GM18858 (cell line): ENCODE data around the gene RBMS3.
A peak's percentile ranks its signal among the peaks of the same experiment; 100 is the strongest.
"Not testable (repeated sequence)": the region's sequence is repeated elsewhere in the genome, so short reads cannot be mapped to it uniquely, and the experiment has no call there.

ENCODE experiments used
- ATAC-seq: cut with Tn5 transposase; IDR thresholded peaks from one replicate; pipeline ENCODE4 v1.9.1; 2021; ENCODE audit not compliant: unreplicated experiment

The RBMS3 gene

DNA sequence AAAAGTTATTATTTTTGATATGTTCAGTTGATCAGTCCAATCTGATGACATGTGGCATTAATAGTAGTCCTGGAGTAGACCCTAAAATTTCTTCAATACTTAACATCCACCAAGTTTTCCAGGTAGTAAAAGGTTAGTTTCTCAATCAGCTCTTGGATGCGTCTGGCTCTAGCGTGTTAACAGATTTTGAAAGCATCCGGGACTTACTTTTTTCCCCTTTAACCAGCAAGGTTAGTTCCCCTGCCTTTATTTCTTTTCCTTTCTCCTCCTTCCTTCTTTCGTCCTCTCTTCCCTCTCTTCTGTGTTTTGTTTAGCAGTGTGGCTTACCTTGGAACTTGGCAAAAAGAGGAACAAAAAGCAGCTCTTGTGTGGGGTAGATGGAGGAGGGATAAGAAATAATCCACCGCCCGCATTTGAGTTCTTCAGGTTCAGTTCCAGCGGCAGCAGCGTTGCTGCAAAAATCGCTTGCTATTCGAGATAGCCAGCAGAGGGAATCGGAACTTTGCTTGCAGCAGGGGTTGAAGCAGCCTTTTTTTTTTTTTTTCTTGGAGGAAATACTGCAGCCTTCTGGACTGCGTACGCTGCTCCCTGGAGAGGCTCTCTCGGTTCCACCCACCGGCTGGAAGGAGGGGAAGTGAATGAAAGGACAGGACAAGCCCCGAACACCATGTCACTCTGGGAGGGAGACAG lies at the start of gene RBMS3:
Gene RBMS3 (plus strand): TSS at position 668 of the 690 bp plus-strand sequence.
- peak; percentile 25 for ATAC-seq

DNA sequence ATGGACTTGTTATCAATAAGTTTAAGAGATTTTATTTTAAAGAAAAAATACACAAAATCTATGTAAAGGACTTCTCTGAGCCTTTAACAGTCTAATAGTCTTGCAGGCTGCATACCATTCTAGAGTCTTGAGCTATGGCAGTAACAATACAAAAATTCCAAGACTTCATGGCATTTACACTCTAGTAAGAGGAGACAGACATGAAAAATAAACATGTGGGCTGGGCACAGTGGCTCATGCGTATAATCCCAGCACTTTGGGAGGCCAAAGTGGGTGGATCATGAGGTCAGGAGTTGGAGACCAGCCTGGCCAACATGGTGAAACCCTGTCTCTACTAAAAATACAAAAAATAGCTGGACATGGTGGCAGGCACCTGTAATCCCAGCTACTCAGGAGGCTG lies 47.7 kb upstream of the RBMS3 start:
- ATAC-seq: not testable (repeated sequence)

DNA sequence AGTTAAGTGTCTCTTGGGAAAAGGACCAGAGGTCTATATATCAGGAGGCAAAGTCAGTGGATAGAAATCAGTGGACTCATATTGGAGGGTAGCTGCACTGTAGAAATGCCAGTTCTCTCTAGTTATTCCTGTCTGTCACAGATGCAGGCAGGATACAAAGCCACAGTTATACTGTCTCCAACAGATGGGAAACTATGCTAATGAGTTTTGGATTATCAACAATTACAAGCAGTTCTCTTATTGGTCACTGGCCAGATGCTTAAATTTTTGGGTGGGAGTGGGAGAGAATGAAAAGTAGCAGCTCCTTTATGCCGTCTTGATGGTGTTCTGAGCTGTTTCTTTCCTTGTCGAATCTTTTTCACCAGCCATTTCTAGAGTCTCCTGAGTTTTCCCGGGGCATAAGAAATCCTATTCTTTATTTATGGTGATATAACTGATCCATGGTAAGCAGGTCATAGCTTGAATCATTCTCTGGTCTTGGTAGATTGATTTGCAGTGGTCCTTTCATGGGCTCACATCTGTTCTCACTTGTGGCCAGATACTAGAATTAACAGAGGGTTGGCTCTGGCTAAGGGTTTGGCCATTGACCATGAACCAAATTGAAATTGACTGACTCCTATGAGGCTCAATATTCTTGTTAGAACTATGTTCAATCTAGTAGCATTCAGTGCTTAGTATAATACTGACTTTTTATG lies 44.6 kb upstream of the RBMS3 start:
- ATAC-seq: no peak

DNA sequence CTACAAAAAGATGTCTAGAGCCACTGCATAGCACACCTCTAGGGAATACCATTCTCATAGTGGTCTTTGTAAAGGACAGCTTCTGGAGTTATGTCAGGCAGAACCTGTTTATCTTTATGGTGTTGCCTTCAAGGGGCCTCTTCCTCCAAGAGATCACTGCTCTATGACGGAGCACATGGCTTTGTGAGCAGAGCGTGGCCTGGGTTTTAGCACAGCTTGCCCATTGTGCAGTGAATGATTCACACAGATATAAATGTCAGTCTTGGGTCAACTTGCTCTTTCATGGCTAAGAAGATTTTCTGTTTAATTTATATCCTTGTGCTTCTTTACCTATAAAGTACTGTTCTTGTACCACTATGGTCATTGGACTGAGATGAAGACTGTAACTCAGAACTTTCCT lies 41.5 kb upstream of the RBMS3 start:
- no peak for ATAC-seq

DNA sequence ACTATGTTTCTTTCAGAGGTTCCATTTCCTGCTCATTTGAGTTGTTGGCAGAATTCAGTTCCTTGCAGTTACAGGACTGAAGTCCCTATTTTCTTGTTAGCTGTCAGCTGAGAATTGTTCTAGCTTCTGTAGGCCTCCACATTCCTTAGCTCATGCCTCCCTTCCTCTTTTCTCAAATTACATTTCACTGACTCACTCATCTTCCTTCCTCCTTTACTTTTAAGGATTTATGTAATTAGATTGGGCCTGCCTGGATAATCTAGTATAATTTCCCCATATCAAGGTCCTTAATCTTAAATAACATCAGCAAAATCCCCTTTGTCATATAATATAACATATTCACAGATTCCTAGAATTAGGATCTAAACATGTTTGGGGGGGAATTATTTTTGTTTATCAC lies 40.6 kb upstream of the RBMS3 start:
- no peak for ATAC-seq

DNA sequence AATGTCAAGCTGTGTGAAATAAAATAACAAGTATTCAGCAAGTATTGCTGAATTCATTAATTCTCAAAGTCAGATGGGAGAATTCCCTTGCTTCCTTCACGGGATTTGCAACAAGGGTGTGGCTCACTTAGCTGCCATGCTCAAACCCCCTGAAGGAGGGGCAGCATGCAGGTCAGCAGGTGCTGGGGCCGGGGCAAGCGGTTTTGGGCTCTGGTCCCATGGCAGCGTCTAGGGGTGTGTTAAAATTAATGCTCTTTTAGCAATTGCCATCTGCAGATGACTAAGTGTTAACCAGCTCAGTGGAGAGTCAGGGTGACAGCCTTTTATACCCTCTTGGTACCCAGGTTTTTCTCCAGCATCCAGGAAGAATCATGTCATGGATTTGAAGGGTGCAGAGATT lies 40.0 kb upstream of the RBMS3 start:
- no peak for ATAC-seq

DNA sequence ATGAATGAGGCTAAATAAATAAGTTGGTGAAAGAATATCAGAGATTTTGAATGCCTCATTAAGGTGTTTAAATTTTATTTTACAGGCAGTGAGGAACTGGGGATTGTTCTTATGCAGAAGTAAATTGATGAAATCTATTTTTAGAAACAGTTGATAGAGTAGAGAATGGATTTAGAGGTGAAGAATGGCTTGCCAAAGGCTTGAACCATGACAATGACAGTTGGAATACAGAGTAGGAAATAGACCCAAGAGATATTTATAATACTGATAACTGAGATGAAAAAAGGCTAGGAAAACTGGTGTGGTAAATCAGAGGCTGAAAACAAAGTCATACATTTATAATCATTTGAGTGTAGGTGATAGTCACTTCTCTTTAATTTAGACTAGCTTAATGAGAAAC lies 39.0 kb upstream of the RBMS3 start:
- no peak for ATAC-seq

DNA sequence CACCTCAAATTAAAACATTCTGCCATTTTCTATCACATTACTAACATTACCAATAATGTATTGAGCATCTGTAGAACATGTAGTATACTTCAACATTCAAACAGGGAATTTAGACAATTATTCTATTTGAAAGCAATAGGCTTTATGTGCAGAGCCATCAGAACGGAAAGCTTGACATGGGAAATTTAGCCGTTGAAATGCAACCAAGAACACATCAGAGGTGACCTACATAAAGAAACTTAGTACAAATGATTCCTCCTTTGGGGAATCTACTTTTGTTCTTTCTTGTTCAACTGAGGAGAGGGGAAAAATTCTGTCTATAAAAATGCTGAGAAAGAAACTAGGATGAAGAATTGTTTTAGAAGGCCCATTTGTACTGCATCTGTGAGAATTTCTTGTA lies 38.6 kb upstream of the RBMS3 start:
- no peak for ATAC-seq

DNA sequence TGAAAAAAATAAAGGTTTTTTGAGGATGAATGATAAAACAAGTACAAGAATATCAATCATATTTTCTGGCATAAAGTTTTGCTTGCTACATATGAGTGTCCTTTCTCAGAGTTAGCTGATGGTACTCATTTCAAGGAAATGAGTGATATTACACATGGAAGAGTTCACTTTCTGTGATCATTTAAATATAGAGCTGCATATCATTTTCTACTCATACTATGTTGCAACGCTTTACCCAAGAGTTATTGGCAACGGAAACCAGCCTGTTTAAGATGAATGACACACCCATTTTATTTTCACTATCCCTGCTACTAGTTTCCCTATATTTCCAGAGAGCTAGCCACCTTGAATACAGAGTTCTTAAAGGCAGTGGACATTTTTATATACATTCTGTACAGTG lies 35.4 kb upstream of the RBMS3 start:
- no peak for ATAC-seq

DNA sequence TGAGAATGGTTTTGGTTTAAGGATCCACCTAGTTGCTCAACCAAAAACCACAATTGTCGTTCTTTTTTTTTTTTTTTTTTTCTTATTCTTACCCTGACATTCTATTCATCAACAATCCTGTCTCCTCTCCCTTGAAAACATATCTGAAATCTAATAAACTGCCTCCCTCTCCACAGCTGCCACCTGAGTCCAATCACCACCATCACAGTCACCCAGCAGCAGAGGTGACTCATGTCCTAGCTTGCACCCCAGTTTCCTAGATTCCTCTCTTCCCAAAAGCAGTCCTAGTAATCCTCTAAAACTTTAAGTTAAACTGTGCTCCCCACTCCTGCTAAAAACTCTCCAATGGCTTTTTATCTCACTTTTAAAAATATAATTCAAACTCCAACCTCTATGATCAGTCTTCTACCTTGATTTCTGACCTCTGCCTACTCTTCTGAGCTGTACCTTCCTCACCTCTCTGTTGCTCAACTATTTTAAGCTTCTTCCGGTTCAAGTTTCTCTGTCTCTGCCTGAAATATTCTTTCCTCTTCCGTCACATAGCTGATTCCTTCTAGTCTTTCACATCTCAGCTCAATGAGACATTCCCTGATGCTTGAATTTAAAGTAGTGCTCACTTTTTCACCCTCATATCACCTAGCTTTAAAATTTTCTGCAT lies 33.7 kb upstream of the RBMS3 start:
- ATAC-seq: no peak

DNA sequence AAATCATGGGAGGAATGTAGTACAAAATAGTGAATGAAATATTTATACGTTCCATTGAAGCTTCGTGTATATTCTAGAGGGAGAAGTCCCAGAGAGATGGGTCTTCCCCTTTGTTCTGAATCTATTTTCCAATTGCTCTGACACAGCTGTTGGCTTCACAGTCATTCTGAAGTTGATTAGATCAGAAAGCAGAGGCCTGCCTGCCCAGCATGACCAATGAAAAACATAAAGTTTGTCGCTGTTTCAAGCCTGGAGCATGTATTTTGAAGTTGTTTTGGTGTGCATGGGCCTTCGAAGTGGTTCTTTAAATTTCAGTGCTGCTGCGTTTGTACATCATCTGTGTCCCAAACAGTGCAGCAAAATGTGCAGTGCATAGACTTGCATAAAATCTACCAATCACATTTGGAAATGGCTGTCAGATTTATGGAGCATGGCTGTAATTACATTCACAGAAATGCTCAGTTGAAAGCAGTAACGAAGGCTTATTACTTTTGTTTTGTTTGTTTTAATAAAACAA lies 31.0 kb upstream of the RBMS3 start:
- ATAC-seq: no peak

DNA sequence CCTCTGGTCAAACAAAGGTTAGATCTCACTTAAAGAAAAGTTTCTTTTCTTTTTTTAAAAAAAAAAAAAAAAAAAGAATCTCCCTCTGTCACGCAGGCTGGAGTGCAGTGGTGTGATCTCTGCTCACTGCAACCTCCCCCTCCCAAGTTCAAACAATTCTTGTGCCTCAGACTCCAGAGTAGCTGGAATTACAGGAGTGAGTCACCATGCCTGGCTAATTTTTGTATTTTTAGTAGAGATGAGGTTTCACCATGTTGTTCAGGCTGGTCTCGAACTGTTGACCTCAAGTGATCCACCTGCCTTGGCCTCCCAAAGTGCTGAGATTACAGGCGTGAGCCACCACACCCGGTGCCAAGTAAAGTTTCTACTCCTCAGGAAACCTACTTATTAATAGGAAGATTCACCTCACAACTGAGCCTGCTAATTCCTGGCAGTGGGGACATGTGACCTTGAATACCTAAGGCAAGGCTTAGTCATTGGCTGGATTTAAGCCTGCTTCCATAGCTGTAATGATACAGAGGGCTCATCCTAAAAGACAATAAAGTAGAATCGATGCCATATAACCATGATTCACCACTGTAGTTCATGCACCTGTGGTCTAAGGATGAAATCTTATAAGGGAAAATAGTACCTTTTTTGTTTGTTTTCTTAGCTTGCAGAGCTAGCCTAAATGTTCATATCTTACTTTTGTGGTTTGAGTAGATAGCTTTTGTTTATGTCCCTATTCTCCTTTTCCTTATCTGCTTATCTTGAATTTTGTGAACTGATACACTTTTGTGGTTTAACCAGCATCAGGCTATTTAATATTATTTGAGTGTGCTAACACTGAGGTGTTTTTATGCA lies 24.8 kb upstream of the RBMS3 start:
- peak; percentile 59 for ATAC-seq

DNA sequence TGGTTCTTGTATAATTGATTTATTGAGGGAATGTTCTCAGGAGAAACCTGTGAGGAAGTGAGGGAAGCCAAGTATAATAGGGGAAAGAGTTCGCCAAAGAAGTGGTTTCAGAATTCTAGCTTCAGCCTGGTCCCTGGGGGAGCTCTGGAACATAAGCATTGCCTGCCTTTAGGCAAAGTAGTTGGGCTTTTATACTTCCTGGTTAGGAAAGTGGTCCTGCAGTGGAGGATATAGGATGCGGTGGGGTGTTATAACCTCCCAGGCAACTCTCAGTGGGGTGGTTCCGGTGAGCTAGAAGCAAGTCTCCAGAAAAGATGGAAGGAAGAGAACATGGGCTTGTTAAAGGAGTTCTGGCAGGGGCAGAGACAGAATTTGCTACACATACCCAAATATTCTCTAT lies 22.7 kb upstream of the RBMS3 start:
- ATAC-seq: no peak

DNA sequence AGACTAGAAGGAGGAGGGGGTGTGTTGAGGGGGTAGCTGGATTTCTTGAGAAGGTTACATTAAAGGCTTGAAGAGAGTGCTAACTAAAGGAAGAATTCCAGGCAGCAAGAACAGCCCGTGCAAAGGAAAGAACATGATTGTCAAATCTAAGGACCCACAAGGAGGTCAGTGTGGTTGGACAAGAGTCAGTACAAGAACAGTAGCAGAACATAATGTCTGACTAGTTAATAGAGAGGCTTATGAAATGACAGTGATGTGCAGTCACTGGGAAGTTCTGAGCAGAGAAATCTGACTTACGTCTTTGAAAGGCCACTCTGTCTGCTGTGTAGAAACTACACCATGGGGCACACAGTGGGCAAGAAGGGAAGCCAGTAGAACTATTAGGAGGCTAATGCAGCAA lies 19.8 kb upstream of the RBMS3 start:
- ATAC-seq: no peak

DNA sequence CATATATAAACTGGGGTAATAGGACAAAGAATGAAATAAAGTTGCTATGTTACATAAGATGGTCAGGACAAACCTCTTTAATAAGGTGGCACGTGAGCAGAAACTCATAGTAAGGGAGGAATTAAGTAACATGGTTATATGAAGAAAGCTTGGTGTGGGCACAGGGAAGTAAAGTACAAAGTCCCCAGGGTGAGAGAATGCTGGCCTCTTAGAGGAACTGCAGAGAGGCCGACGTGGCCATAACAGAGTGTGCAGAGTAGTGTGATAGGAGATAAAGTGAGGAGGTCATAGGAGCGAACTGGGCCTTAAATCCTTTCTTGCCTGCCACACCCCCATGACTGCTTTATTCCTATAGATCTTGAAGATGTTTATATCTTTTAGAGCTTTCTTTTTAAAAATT lies 17.4 kb upstream of the RBMS3 start:
- ATAC-seq: no peak

DNA sequence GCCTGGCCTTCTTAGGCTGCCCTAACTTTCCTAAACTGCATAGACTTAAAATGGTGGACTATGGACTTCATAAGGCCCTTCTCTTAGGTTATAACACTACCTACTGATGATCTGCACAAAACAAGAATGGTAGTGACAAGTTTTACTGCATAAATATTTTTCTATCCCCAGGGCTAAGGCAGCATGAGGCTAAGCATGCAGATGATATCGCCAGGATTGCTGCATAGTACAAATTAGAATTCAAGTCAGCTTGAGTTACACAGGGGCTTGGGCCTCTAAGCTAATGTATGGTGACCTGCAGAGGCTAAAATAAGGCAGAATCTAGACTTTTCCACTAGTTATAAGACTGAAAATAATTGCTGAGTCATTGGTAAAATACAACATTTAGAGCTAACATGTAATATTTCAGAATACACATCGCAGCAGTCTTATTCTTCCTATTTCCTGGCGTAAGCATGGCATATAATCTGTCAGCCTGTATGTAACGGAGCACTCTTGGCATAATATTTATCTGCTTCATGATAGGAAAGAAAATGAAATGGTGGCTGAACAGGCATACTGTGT lies 15.3 kb upstream of the RBMS3 start:
- no peak for ATAC-seq

DNA sequence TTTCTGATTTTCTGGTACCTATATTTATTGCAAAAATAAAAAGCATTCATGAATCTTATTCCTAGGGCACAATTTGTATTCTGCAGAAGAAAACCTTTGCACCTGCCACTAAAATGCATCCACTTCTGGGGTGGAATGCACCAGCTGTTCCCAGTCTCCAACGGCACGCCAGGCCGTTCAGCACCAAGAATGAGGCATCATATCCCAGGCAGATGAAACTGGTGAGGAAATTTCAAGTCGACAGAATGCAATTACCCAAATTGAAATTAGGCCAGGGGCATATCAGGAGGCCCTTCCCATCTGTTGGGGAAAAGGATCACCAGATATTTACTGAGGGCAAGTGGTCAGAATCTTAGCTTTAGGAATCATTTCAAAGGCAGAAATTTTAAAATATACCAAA lies 13.6 kb upstream of the RBMS3 start:
- no peak for ATAC-seq

DNA sequence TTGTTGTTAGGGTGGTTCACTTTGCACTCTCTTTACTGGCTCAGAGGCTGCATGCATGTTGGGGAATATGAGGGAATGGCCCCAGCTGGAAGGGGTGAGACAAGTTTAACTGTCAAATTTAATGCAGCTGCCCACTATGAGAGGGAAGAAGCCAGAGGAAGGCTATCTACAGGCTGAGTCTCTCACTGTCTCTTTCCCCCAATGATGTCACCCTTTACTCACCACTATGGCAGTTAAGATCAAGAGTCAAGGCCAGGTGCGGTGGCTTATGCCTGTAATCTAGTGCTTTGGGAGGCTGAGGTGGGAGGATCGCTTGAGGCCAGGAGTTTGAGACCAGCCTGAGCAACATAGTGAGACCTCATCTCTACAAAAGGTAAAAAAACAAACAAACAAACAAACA lies 12.2 kb upstream of the RBMS3 start:
- ATAC-seq: no peak

DNA sequence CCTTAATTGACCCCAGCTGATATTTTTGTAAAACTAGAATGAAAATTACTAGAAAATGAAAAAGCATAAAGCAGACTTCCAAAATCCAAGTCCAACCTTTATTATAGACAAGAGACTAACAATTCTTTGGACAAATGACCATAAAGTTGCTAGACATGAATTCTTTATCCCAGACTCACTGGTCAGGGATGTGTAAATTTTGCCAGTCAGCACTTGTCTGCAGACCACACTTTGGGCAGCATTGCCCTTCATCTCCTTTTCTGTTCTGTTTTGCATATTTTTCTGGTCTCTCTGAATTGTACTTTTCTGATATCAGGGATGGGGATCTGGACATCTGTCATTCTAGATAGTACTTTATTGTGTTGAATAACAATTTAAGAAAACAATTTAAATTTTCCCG lies 10.1 kb upstream of the RBMS3 start:
- ATAC-seq: no peak

DNA sequence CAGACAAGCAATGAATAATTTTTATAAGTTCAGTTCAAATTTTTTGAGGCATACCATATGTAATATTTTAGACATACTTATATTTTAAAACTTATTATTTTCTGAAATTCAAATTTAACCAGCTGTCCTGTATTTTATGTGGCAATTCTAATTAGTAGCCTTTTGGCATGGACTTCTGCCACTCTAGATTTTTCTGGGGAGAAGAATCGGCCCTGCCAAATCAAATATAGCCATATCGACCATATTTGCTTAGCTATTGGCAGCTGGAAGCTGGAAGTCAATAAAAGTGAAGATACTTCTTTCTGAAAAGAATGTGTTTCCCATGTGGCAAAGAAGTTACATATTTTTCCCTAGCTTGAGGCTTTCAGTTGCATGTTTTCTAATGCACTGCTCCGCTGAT lies 9.4 kb upstream of the RBMS3 start:
- no peak for ATAC-seq

DNA sequence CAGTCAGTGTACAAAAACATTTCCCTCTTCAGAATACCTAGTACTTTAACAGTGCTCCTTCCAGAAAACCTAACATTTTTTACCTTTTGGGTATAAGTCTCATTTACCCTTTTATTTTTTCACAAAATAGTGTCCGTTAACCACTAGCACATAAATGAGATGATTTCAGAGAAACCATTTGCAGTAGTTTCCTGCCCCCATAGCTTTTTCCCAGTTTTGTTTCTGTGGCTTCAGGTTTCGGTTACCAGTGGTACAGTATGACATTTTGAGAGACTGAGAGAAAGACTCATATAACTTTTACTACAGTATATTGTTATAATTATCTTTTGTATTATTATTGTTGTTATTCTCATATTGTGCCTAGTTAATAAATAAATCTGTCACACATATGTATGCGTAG lies 6.2 kb upstream of the RBMS3 start:
- no peak for ATAC-seq
